ENCODE measurements around the gene LRP8.
"Not testable (repeated sequence)": the region's sequence is repeated elsewhere in the genome, so short reads cannot be mapped to it uniquely, and the experiment has no call there.

The LRP8 gene

GRCh38 chr1:53285969-53286760 is 41.7 kb downstream of the LRP8 start:
- DNase-seq (ENCODE audit: extremely low read depth, insufficient read length), result no peak
- no peak for TF ChIP-seq CTCF (IDR thresholded peaks at IDR 0.05; ENCODE audit: insufficient read depth, low read length, poor library complexity, severe bottlenecking)
- H3K36me3 ChIP-seq (ENCODE audit: control insufficient read depth, insufficient read depth, low read length), result peaks cover 36% of the 10 kb centered on the region
- H3K27me3 ChIP-seq (replicated peaks; ENCODE audit: control insufficient read depth, insufficient read depth, low read length), result no peaks in the 10 kb centered on the region
- no peak overlapping the region for H3K4me3 ChIP-seq (replicated peaks; ENCODE audit: low read depth, low read length)

- H3K27me3 ChIP-seq (replicated peaks; ENCODE audit: control insufficient read depth, insufficient read depth, low read length), result no peaks in the 10 kb centered on the region
- no peak overlapping the region for H3K4me3 ChIP-seq (replicated peaks; ENCODE audit: low read depth, low read length)
- DNase-seq (ENCODE audit: extremely low read depth, insufficient read length), result no peak
- no peak for TF ChIP-seq CTCF (IDR thresholded peaks at IDR 0.05; ENCODE audit: insufficient read depth, low read length, poor library complexity, severe bottlenecking)
- H3K36me3 ChIP-seq (ENCODE audit: control insufficient read depth, insufficient read depth, low read length), result peaks cover 36% of the 10 kb centered on the region
Measured at GRCh38 chr1:53285546-53285945, 42.3 kb downstream of the LRP8 start.

GRCh38 chr1:53284224-53285020 is 43.4 kb downstream of the LRP8 start:
- H3K27me3 ChIP-seq (replicated peaks; ENCODE audit: control insufficient read depth, insufficient read depth, low read length), result no peaks in the 10 kb centered on the region
- no peak for TF ChIP-seq CTCF (IDR thresholded peaks at IDR 0.05; ENCODE audit: insufficient read depth, low read length, poor library complexity, severe bottlenecking)
- H3K4me3 ChIP-seq (replicated peaks; ENCODE audit: low read depth, low read length), result no peak overlapping the region
- no peak for DNase-seq (ENCODE audit: extremely low read depth, insufficient read length)
- H3K36me3 ChIP-seq (ENCODE audit: control insufficient read depth, insufficient read depth, low read length), result peaks cover 35% of the 10 kb centered on the region

- not testable (repeated sequence) for DNase-seq (ENCODE audit: extremely low read depth, insufficient read length); H3K4me3 ChIP-seq (replicated peaks; ENCODE audit: low read depth, low read length); H3K27me3 ChIP-seq (replicated peaks; ENCODE audit: control insufficient read depth, insufficient read depth, low read length)
- peaks cover 25% of the 10 kb centered on the region for H3K36me3 ChIP-seq (ENCODE audit: control insufficient read depth, insufficient read depth, low read length)
Measured at GRCh38 chr1:53283156-53283555, 44.7 kb downstream of the LRP8 start.

- no peak for DNase-seq (ENCODE audit: extremely low read depth, insufficient read length)
- TF ChIP-seq CTCF (IDR thresholded peaks at IDR 0.05; ENCODE audit: insufficient read depth, low read length, poor library complexity, severe bottlenecking), result no peak
- Histone ChIP-seq H3K4me3 (replicated peaks; ENCODE audit: low read depth, low read length) (no peak overlapping the region), H3K27me3 (replicated peaks; ENCODE audit: control insufficient read depth, insufficient read depth, low read length) (no peaks in the 10 kb centered on the region), H3K36me3 (ENCODE audit: control insufficient read depth, insufficient read depth, low read length) (peaks cover 22% of the 10 kb centered on the region)
Measured at GRCh38 chr1:53281133-53281532, 46.7 kb downstream of the LRP8 start.

GRCh38 chr1:53280496-53280895 is 47.4 kb downstream of the LRP8 start:
- Histone ChIP-seq H3K36me3 (ENCODE audit: control insufficient read depth, insufficient read depth, low read length) (peaks cover 24% of the 10 kb centered on the region), H3K27me3 (replicated peaks; ENCODE audit: control insufficient read depth, insufficient read depth, low read length) (no peaks in the 10 kb centered on the region), H3K4me3 (replicated peaks; ENCODE audit: low read depth, low read length) (no peak overlapping the region)
- DNase-seq (ENCODE audit: extremely low read depth, insufficient read length), result no peak
- TF ChIP-seq CTCF (IDR thresholded peaks at IDR 0.05; ENCODE audit: insufficient read depth, low read length, poor library complexity, severe bottlenecking), result no peak
